GM12878 (cell line): Measurements from ENCODE around the gene MYOM1. TPM values are rescaled to one million over a fixed set of nuclear protein-coding genes. Genes with fewer than 3 reads are reported as not detected.
A peak's percentile ranks its signal among the peaks of the same experiment; 100 is the strongest.

Experiments used
- ATAC-seq: fragments of 200-7000 bp; cut with Tn5 transposase; 3 replicates; pipeline ENCODE4 v1.9.1; 2020; ENCODE audit warnings: mild to moderate bottlenecking, moderate library complexity
- BruUV-seq: library from RNA; stranded (reverse); fragments of 400-500 nt; replicated peaks from 2 replicates; lab custom pipeline; 2021; lab: Mats Ljungman, UMichigan
- CTCF ChIA-PET: fragments of 300-600 bp; sonication (Branson Sonifier 250); formaldehyde crosslinking; extraction: SDS; loops from one replicate; lab custom pipeline; 2021; ENCODE audit warnings: inconsistent platforms; lab: Yijun Ruan, JAX
- POLR2A ChIA-PET: fragments of 350-600 bp; formaldehyde crosslinking; extraction: SDS; loops from one replicate; lab custom pipeline; 2021; ENCODE audit warnings: inconsistent platforms; lab: Charles Lee
- RAD21 ChIA-PET: fragments of 300-600 bp; sonication (Branson Sonifier 250); formaldehyde crosslinking; loops from one replicate; lab custom pipeline; 2023; ENCODE audit warnings: antibody characterized with exemption; ENCODE audit not compliant: unreplicated experiment; lab: Charles Lee
- SMC1A ChIA-PET: fragments of 300-600 bp; sonication (Branson Sonifier 250); formaldehyde crosslinking; loops from one replicate; lab custom pipeline; 2023; ENCODE audit not compliant: unreplicated experiment, uncharacterized antibody; lab: Charles Lee
- DNase-seq: peaks from one replicate; pipeline ENCODE4 v3.0.0-alpha.2; 2011; ENCODE audit warnings: low read depth, low spot score
- FAIRE-seq: peaks from 3 replicates; lab custom pipeline; 2011; peaks lifted over from hg19 to GRCh38; lab: Jason Lieb, UNC
- H2AFZ ChIP-seq: 2 replicates; pipeline ENCODE4 v1.6.0; 2011; ENCODE audit warnings: low read depth, low read length, control low read depth; ENCODE audit not compliant: control insufficient read depth
- H3K27ac ChIP-seq: 2 replicates; pipeline ENCODE4 v1.5.1; 2011; ENCODE audit warnings: control low read depth; ENCODE audit not compliant: control insufficient read depth, insufficient read depth
- H3K27me3 ChIP-seq, 2 experiments: replicated peaks in 1 of 2; 2 replicates each; pipeline versions ENCODE4 v1.6.0 to v1.6.1; 2011; ENCODE audit warnings: low read length in 1 of 2; ENCODE audit not compliant: control insufficient read depth in 2 of 2, insufficient read depth in 2 of 2
- H3K36me3 ChIP-seq, 2 experiments: 2 replicates each; pipeline ENCODE4 v1.5.1; 2011; ENCODE audit warnings: low read length in 1 of 2; ENCODE audit not compliant: control insufficient read depth in 2 of 2, insufficient read depth in 2 of 2
- H3K4me1 ChIP-seq: 2 replicates; pipeline ENCODE4 v1.6.1; 2011; ENCODE audit warnings: mild to moderate bottlenecking, low read length, moderate library complexity, mixed read lengths; ENCODE audit not compliant: control insufficient read depth, insufficient read depth
- H3K4me2 ChIP-seq: 2 replicates; pipeline ENCODE4 v1.6.0; 2011; ENCODE audit warnings: control low read depth; ENCODE audit not compliant: control insufficient read depth, insufficient read depth
- H3K4me3 ChIP-seq: fragments of 200-600 bp; sonication (generic); 2 replicates; pipeline ENCODE4 v1.5.1; 2016
- H3K79me2 ChIP-seq: 2 replicates; pipeline ENCODE4 v1.6.0; 2011; ENCODE audit warnings: low read length; ENCODE audit not compliant: control insufficient read depth, insufficient read depth
- H3K9ac ChIP-seq: 2 replicates; pipeline ENCODE4 v1.8.0; 2011; ENCODE audit warnings: low read length, control low read depth, mixed read lengths; ENCODE audit not compliant: control insufficient read depth, insufficient read depth
- H3K9me3 ChIP-seq: replicated peaks from 3 replicates; pipeline ENCODE4 v1.5.1; 2011; ENCODE audit warnings: mild to moderate bottlenecking, low read length; ENCODE audit not compliant: control insufficient read depth, insufficient read depth
- H4K20me1 ChIP-seq: 2 replicates; pipeline ENCODE4 v1.6.0; 2011; ENCODE audit not compliant: control insufficient read depth, insufficient read depth
- CEBPB ChIP-seq, 2 experiments: fragments of 150-350 bp in 1 of 2; IDR thresholded peaks; 2 replicates each; pipeline ENCODE4 v1.6.1; 2012 to 2014; ENCODE audit warnings: low read depth in 2 of 2, low read length in 2 of 2, borderline replicate concordance in 1 of 2, inconsistent platforms in 1 of 2
- CHD2 ChIP-seq: IDR thresholded peaks from 2 replicates; pipeline ENCODE4 v1.6.1; 2011; ENCODE audit warnings: low read depth, low read length, improper control_type of control experiment, borderline replicate concordance
- IKZF2 ChIP-seq, 2 experiments: fragments of 450-650 bp; IDR thresholded peaks; 2 replicates each; pipeline ENCODE4 v1.6.1; 2017; ENCODE audit warnings: mild to moderate bottlenecking in 2 of 2, moderate library complexity in 2 of 2
- NFYA ChIP-seq: IDR thresholded peaks from 2 replicates; pipeline ENCODE4 v1.6.1; 2011; ENCODE audit warnings: low read depth, mild to moderate bottlenecking, low read length, improper control_type of control experiment, borderline replicate concordance
- PML ChIP-seq: IDR thresholded peaks from 2 replicates; pipeline ENCODE4 v1.6.1; 2012; ENCODE audit warnings: low read length, inconsistent platforms
- RELA ChIP-seq: fragments of 450-650 bp; IDR thresholded peaks from 2 replicates; pipeline ENCODE4 v1.8.0; 2014; ENCODE audit warnings: borderline replicate concordance; ENCODE audit not compliant: partially characterized antibody
- RELB ChIP-seq: fragments of 450-650 bp; IDR thresholded peaks from 2 replicates; pipeline ENCODE4 v1.6.1; 2017; ENCODE audit warnings: low read depth, mild to moderate bottlenecking, moderate library complexity
- RUNX3 ChIP-seq: IDR thresholded peaks from 2 replicates; pipeline ENCODE4 v1.6.1; 2012; ENCODE audit warnings: low read length, inconsistent platforms
- SUPT20H ChIP-seq: IDR thresholded peaks from 2 replicates; pipeline ENCODE4 v1.6.1; 2011; ENCODE audit warnings: low read depth, mild to moderate bottlenecking, low read length, moderate library complexity, borderline replicate concordance; ENCODE audit not compliant: control insufficient read depth
- USF2 ChIP-seq: IDR thresholded peaks from 2 replicates; pipeline ENCODE4 v1.6.1; 2011; ENCODE audit warnings: low read depth, low read length, improper control_type of control experiment, borderline replicate concordance
- ZBTB11 ChIP-seq: fragments of 450-650 bp; formaldehyde crosslinking; IDR thresholded peaks from 2 replicates; pipeline ENCODE4 v1.5.0; 2022; ENCODE audit warnings: mild to moderate bottlenecking, missing genetic modification characterization
- ZNF592 ChIP-seq: fragments of 450-650 bp; IDR thresholded peaks from 2 replicates; pipeline ENCODE4 v1.6.1; 2017; ENCODE audit warnings: mild to moderate bottlenecking, moderate library complexity
- WGBS: methylation state at CpG from one replicate; pipeline ENCODE4 v1.1.6; 2016; ENCODE audit warnings: low lambda C conversion rate; ENCODE audit not compliant: insufficient replicate concordance, insufficient coverage; ENCODE audit errors: missing lambda C conversion rate; 5-methylcytosine and 5-hydroxymethylcytosine counted together
- in situ Hi-C: fragments of 300-500 bp; cut with MboI; formaldehyde crosslinking; loops from 9 replicates; pipeline ENCODE4 v1.14.3; 2018; ENCODE audit warnings: mixed read lengths
- intact Hi-C: fragments of 100-400 bp; cut with micrococcal nuclease; formaldehyde crosslinking; loops from one replicate; pipeline ENCODE4 v1.14.2; 2022; ENCODE audit not compliant: unreplicated experiment
- polyA plus RNA-seq, 11 experiments: library from polyadenylated mRNA; depleted of rRNA in 4 of 11; unstranded in 6 of 11; stranded (reverse) in 5 of 11; fragments of >200 nt; fragmentation: Nextera tagmentation in 4 of 11; fragmentation: Illumina TruSeq in 1 of 11; extraction: Ambion mirVana in 4 of 11; extraction: Trizol in 1 of 11; gene quantifications; 1 replicate in 1 of 11; 2 replicates in 10 of 11; pipeline versions ENCODE4 v1.2.1 to v1.2.3, GENCODE V29; 2011 to 2016; ENCODE audit warnings: inconsistent platforms in 2 of 11, missing spikeins in 2 of 11, low read depth in 1 of 11
- total RNA-seq, 4 experiments: library from RNA; depleted of rRNA in 3 of 4; stranded (reverse); fragments of >200 nt in 3 of 4; fragmentation: Illumina TruSeq in 1 of 4; extraction: Trizol in 1 of 4; gene quantifications; 2 replicates each; pipeline versions ENCODE4 v1.2.1 to v1.2.3, GENCODE V29; 2013 to 2021

Gene MYOM1
- total and polyA plus RNA-seq, 10 of the 15 experiments (the other 5 are each of a cell fraction or from before 2014, with no cell fraction given), result 0.06 to 1.0 (median 0.57) TPM

- RAD21 ChIA-PET, result interaction anchor here (0.9 to 3.1 kb wide), 8 partner anchors 9 to 339 kb away, joined by 3 to 23 read pairs (median 6); partner anchors contain the start of gene MYL12A
- POLR2A ChIA-PET, result interaction anchor here (1.0 to 1.9 kb wide), 4 partner anchors 8 to 20 kb away, joined by 4 to 10 read pairs (median 5); partner anchors contain the start of gene MYL12A
- peaks cover 46% of the 10 kb centered on the region for H3K79me2 ChIP-seq
- no peaks in the 10 kb centered on the region for H3K9me3 ChIP-seq
- in situ Hi-C loops, result loop anchor here (25.0 kb wide), 1 partner anchor 1007 kb away; no protein-coding TSS in a partner anchor
- H3K4me2 ChIP-seq, result no peak overlapping the region; the same call in 1 of the 2 replicates
- H3K36me3 ChIP-seq, result peaks cover 0 to 40% of the 10 kb centered on the region in 2 experiments
- BruUV-seq, result no TSS peak
- H3K4me1 ChIP-seq, result peaks cover 31% of the 10 kb centered on the region
- CTCF ChIA-PET, result interaction anchor here (1.1 to 3.1 kb wide), 8 partner anchors 9 to 410 kb away, joined by 3 to 10 read pairs (median 4); partner anchors contain the start of gene MYL12A
- ATAC-seq (peak; percentile 47), FAIRE-seq (peak; percentile 88), DNase-seq (no peak)
- WGBS, result 4% methylated on average over 5 of the region's 5 CpGs
- no peak overlapping the region for H3K9ac ChIP-seq
- intact Hi-C loops, result no loop called here
- SMC1A ChIA-PET, result interaction anchor here (0.7 to 12.1 kb wide), 13 partner anchors 8 to 1514 kb away, joined by 3 to 105 read pairs (median 3); partner anchors contain the start of gene MYL12A
- no peak overlapping the region for H2AFZ ChIP-seq
- H3K27me3 ChIP-seq, result no peaks in the 10 kb centered on the region
- peaks cover 7% of the 10 kb centered on the region; the same call in 1 of the 2 replicates for H4K20me1 ChIP-seq
- H3K4me3 ChIP-seq, result no peak overlapping the region
- peak overlapping the region; percentile 57 for H3K27ac ChIP-seq
- TF ChIP-seq RUNX3, result no peak
- TF ChIP-seq NFYA, result no peak
- no peak for TF ChIP-seq CHD2
- no peak for TF ChIP-seq SUPT20H
- TF ChIP-seq RELB, result peak; percentile 44; the same call in 1 of the 2 replicates
- TF ChIP-seq CEBPB (IDR thresholded peaks at IDR 0.05; ENCODE audit: borderline replicate concordance in 1 of 2, low read depth in 2 of 2, low read length in 2 of 2), result no peak
- TF ChIP-seq RELA, result no peak
- TF ChIP-seq ZNF592, result peak; percentile 57; the same call in 1 of the 2 replicates
- no peak for TF ChIP-seq ZBTB11 (CRISPR knock-in tag)
- no peak for TF ChIP-seq USF2
- TF ChIP-seq IKZF2 (IDR thresholded peaks at IDR 0.05), result peak; percentile 38 to 58; a peak in 2 of 4 replicates
- TF ChIP-seq PML, result no peak
These were observed 35.9 kb upstream of the MYOM1 start for GRCh38 chr18:3255611-3256165.
